Activated CD8-positive, alpha-beta memory T cell treated with anti-CD3 and anti-CD28 coated beads for 48 hours (primary cell): Measurements from ENCODE around the gene PLD2.

Experiments used
- DNase-seq, 3 experiments: peaks; one replicate each; pipeline ENCODE4 v3.0.0-alpha.2; 2020; ENCODE audit warnings: low read depth in 2 of 3, low spot score in 2 of 3

The PLD2 gene, protein sequence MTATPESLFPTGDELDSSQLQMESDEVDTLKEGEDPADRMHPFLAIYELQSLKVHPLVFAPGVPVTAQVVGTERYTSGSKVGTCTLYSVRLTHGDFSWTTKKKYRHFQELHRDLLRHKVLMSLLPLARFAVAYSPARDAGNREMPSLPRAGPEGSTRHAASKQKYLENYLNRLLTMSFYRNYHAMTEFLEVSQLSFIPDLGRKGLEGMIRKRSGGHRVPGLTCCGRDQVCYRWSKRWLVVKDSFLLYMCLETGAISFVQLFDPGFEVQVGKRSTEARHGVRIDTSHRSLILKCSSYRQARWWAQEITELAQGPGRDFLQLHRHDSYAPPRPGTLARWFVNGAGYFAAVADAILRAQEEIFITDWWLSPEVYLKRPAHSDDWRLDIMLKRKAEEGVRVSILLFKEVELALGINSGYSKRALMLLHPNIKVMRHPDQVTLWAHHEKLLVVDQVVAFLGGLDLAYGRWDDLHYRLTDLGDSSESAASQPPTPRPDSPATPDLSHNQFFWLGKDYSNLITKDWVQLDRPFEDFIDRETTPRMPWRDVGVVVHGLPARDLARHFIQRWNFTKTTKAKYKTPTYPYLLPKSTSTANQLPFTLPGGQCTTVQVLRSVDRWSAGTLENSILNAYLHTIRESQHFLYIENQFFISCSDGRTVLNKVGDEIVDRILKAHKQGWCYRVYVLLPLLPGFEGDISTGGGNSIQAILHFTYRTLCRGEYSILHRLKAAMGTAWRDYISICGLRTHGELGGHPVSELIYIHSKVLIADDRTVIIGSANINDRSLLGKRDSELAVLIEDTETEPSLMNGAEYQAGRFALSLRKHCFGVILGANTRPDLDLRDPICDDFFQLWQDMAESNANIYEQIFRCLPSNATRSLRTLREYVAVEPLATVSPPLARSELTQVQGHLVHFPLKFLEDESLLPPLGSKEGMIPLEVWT

DNA sequence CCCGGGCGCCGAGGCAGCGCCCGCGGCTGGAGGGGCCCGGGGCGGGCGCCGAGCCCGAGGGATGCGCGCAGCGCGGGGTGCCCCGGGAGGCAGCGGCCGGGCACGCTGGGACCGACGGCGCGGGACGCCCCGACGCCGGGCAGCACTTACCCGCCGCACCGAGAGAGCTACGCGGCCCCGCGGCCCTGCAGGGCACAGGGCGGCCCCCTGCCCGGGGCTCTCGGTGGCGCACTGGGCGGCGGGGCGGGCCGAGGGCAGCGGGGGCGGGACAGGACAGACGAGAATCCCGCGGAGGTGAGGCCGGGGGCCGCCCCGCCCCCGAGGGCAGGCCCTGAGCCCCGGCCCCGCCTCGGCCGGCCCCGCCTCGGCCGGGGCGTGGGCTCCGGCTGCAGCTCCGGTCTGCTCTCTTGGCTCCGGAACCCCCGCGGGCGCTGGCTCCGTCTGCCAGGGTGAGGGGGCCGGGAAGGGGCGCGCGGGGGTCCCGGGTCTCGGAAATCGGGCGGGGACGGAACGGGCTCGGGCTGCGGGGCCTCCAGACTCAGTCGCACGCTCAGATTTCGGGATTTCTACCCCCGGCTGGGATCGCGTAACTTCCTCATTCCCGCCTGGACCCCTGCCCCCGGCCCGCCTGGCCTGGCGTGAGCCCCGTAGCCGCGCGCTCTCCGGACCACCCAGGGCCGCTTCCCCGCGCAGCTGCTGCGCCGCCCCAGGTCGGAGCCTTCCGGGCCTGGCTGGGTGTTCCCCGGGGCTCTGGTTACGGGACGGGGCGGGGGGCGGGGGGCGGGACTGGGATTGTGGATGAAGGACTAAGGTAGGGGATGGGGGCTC lies at the start of gene PLD2:
PLD2 (plus strand) TSS at position 376 of the 828 bp plus-strand sequence. CDS start 621 bp downstream, outside the sequence.
- DNase-seq, result peak; percentile 56 to 74 (median 66)

- DNase-seq, result no peak
These were observed 47.1 kb upstream of the PLD2 start for GRCh38 chr17:4759776-4760236.

GRCh38 chr17:4764595-4764994 lies 42.4 kb upstream of the PLD2 start:
- DNase-seq, result no peak

- DNase-seq, result no peak
These were observed 40.8 kb upstream of the PLD2 start for GRCh38 chr17:4766201-4766600.

- DNase-seq, result no peak
These were observed 40.2 kb upstream of the PLD2 start for GRCh38 chr17:4766723-4767122.

DNA sequence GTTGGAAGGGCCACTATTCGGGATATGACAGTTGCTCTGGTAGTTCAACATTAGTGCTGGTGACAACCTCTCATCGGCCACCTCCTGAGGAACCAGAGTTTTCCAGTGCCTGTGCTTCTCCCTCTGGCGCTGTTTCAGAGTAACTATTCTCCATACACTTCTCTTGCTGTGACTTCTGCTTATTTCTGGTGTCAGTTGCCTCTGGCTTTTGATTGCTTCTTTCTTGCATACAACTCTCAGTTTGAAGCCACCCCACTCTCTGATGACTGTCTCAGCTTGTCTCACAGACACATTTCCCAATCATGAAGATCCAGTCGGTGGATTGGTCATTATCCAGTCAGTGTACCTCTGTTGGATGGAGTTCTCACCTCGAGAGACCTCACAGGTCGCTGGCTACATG lies 38.7 kb upstream of the PLD2 start:
- no peak for DNase-seq

- no peak for DNase-seq
These were observed 37.3 kb upstream of the PLD2 start for GRCh38 chr17:4769628-4770027.

DNA sequence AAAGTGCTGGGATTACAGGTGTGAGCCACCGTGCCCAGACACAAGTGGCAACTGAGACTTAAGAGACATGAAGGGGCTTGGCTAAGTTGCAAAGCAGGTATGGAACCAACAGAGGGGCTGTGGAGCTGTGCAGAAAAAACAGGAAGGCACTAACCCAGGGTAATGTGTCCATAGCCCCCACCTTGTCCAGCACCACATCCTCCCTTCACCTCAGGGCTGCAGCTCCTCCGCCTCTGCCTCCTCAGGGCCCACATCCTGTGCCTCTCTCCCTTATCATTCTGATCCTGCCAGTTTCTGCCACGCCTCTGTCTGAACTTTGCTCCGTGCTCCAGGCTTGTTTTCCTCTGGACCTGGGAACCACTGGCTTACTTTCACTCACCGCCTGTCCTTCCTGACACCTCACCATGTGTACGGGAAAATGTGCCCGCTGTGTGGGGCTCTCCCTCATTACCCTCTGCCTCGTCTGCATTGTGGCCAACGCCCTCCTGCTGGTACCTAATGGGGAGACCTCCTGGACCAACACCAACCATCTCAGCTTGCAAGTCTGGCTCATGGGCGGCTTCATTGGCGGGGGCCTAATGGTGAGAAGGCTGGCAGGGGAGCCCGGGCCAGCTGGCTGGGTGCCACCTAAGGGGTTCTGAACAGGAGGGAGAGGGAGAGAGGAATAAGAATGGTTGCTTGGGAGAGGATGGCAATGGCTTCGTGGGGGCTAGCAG lies 35.3 kb upstream of the PLD2 start, which contains the start of gene TM4SF5:
TM4SF5 (plus strand) TSS at position 368 of the 716 bp plus-strand sequence; CDS start at position 405, 37 bp downstream.
- DNase-seq, result no peak

DNA sequence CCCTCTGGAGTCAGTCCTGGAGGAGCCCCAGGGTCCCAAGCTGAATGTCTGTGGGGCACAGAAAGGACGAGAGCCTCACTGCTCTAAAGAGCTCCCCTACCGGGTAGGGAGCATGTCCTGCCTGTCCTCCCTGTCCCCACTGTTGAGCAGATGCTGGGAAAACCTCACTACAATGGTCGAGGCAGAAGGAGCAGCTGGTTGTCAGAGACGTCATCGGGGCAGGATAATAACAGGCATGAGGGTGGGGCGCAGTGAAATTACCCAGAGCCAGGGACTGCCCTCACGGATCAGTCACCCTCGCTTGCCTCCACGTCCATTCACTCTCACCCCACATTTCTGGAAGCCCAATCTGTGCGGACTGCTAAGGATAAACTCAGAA lies 34.7 kb upstream of the PLD2 start:
- DNase-seq, result no peak

DNA sequence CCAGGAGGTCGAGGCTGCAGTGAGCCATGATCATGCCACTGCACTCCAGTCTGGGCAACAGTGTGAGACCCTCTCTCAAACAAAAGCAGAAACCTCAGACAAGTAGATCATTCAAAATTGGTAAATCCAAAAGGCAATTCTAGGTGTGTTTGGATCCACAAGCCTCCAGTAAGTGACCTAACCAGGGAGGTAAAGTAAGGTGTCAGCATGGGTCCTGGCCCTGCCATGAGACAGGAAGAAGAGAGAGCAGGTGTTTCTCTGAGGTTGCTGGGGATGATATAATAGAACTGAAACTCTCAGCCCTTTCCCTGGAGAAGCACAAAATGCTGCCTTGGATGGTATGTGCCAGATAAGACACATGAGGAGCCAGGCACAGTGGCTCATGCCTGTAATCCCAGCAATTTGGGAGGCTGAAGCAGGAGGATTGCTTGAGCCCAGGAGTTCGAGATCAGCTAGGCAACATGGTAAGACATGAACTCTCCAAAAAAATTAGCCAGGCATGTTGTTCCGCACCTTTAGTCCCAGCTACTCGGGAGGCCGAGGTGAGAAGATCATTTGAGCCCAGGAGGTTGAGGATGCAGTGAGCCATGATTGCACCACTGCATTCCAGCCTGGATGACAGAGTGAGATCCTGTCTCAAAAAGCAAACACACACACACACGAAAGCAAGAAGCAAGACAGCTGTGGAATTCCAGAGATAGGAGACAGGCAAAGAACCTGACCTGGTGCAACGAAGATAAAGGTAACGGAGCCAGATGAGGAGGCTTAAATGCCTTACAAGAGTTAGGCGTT lies 28.8 kb upstream of the PLD2 start:
- DNase-seq, result no peak

DNA sequence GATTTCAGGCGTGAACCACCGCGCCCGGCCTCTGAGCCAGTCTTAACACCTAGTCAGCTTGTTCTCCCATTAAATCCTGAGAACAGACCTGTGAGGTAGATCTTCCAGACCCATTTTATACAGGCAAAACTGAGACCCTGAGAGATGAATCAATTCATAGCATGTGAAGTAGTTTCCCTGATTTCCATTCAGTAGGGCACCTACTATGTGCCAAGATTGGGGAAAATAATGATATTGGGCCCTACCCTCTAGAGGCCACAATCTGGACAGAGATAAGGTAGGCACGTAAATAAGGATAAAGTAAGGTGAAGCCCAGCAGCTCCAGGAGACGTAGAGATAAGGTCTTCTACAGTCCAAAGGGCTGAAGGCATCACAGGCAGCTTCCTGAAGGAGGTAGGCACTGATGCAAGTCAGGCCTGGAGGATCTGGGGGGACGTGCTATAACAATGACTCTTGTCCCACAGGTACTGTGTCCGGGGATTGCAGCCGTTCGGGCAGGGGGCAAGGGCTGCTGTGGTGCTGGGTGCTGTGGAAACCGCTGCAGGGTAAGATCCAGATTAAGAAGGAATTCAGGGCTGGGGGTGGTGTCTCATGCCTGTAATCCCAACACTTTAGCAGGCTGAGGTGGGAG lies 26.5 kb upstream of the PLD2 start:
- DNase-seq, result no peak

DNA sequence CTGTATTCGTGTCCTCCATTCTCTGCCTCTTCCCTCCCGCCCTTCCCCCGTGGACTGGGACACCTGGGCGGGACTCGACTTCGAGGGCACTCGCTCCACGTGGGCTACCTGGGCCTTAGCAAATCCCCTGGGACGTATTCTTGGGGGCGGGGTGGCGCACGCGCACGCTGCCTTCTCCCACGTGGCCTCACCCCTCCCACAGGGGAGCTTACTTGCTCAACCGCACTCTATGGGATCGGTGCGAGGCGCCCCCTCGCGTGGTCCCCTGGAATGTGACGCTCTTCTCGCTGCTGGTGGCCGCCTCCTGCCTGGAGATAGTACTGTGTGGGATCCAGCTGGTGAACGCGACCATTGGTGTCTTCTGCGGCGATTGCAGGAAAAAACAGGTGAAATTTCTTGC lies 24.3 kb upstream of the PLD2 start:
- no peak for DNase-seq

GRCh38 chr17:4785311-4786105 lies 21.4 kb upstream of the PLD2 start:
- no peak for DNase-seq

GRCh38 chr17:4786106-4786511 lies 20.8 kb upstream of the PLD2 start, which contains the start of gene VMO1:
VMO1 (minus strand) TSS chr17:4786364; CDS start chr17:4786352, 12 bp downstream.
- no peak for DNase-seq

GRCh38 chr17:4786516-4786915 lies 20.4 kb upstream of the PLD2 start:
- no peak for DNase-seq

GRCh38 chr17:4788159-4788806 lies 18.7 kb upstream of the PLD2 start:
- DNase-seq, result no peak

DNA sequence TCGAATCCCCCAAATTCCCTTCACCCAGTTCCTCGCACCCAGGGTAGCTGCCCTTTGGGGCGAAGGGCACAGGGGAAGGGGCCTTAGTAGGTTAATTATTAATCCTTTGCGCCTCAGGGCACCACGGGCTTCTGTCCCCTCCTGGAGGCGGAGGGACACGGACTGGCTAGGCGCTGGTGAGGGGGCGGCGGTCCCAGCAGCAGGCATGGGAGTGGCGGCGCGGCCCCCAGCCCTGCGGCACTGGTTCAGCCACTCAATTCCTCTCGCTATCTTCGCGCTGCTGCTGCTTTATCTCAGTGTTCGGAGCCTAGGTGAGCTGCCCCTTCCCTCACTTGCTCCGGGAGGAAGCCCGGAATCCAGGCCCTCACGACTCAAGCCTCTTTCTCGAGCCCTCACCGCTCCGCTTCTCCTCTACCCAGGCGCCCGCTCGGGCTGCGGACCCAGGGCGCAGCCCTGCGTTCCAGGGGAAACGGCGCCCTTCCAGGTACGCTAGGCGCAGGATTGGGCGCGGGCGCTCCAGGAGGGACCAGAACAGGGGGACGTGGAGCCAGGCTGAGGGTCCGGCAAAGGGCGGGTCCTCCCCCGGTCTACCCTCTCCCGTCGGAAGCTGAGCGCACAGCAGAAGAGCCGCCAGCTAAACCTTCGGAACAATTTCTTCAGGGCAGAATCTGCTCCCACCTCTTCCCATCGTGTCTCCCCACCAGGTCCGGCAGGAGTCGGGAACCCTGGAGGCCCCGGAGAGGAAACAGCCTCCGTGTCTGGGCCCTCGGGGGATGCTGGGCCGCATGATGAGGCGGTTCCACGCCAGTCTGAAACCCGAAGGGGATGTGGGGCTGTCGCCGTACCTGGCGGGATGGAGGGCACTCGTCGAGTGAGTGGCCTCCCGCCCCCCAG lies 17.9 kb upstream of the PLD2 start, which contains the start of gene GLTPD2:
GLTPD2 (plus strand) TSS at position 158 of the 894 bp plus-strand sequence; CDS start at position 206, 48 bp downstream.
- DNase-seq, result no peak
